ENCODE results near the gene NFE2L3.

GRCh38 chr7:26200444-26201246 is 48.6 kb downstream of the NFE2L3 start, which contains the start of gene HNRNPA2B1:
- peak; percentile 100 for TF ChIP-seq POLR2A (IDR thresholded peaks at IDR 0.05; ENCODE audit: low read depth)
- TF ChIP-seq CTCF (IDR thresholded peaks at IDR 0.05) = peak in 1 of 3 experiments; percentile 19

Data from esophagus muscularis mucosa (tissue), 3 donors.